Astrocyte (in vitro differentiated cells and primary cell): ENCODE measurements around the gene CENPX. TPM values are rescaled to one million over a fixed set of nuclear protein-coding genes. Genes with fewer than 3 reads are reported as not detected.

Experiments
- DNase-seq: peaks from one replicate; pipeline ENCODE4 v3.0.0-alpha.2; 2010; ENCODE audit warnings: low read depth
- FAIRE-seq: peaks from 2 replicates; lab custom pipeline; 2011; peaks lifted over from hg19 to GRCh38; lab: Jason Lieb, UNC
- H2AFZ ChIP-seq: 2 replicates; pipeline ENCODE4 v1.6.0; 2012; ENCODE audit warnings: low read depth, low read length, inconsistent platforms
- H3K27ac ChIP-seq: 2 replicates; pipeline ENCODE4 v1.5.1; 2011; ENCODE audit warnings: low read depth, low read length, inconsistent platforms
- H3K27me3 ChIP-seq: 2 replicates; pipeline ENCODE4 v1.6.0; 2011; ENCODE audit warnings: low read length, inconsistent platforms; ENCODE audit not compliant: insufficient read depth
- H3K36me3 ChIP-seq: 2 replicates; pipeline ENCODE4 v1.5.1; 2011; ENCODE audit warnings: low read length, inconsistent platforms; ENCODE audit not compliant: insufficient read depth
- H3K4me1 ChIP-seq: 2 replicates; pipeline ENCODE4 v1.5.1; 2011; ENCODE audit warnings: low read length, inconsistent platforms; ENCODE audit not compliant: insufficient read depth
- H3K4me2 ChIP-seq: 2 replicates; pipeline ENCODE4 v1.6.0; 2012; ENCODE audit warnings: low read length, inconsistent platforms
- H3K4me3 ChIP-seq: 2 replicates; pipeline ENCODE4 v1.5.1; 2011; ENCODE audit warnings: low read depth, mild to moderate bottlenecking, low read length, inconsistent platforms; ENCODE audit not compliant: insufficient read depth
- H3K79me2 ChIP-seq: 2 replicates; pipeline ENCODE4 v1.6.0; 2012; ENCODE audit warnings: mild to moderate bottlenecking, low read length, inconsistent platforms; ENCODE audit not compliant: insufficient read depth
- H3K9ac ChIP-seq: 2 replicates; pipeline ENCODE4 v1.6.0; 2012; ENCODE audit warnings: mild to moderate bottlenecking, low read length, inconsistent platforms
- H3K9me3 ChIP-seq: 2 replicates; pipeline ENCODE4 v1.5.1; 2012; ENCODE audit warnings: low read depth, mild to moderate bottlenecking, low read length, inconsistent platforms; ENCODE audit not compliant: insufficient read depth
- H4K20me1 ChIP-seq: 2 replicates; pipeline ENCODE4 v1.6.0; 2012; ENCODE audit warnings: low read length, inconsistent platforms; ENCODE audit not compliant: insufficient read depth
- H3K27ac Mint-ChIP-seq: one replicate; pipeline ENCODE4 v1.8.0; 2021; ENCODE audit warnings: mild to moderate bottlenecking, mixed read lengths; ENCODE audit not compliant: unreplicated experiment
- H3K27me3 Mint-ChIP-seq: one replicate; pipeline ENCODE4 v1.8.0; 2021; ENCODE audit warnings: low read depth, mixed read lengths; ENCODE audit not compliant: unreplicated experiment
- H3K36me3 Mint-ChIP-seq: one replicate; pipeline ENCODE4 v1.8.0; 2021; ENCODE audit warnings: low read depth, mixed read lengths; ENCODE audit not compliant: unreplicated experiment
- H3K4me1 Mint-ChIP-seq: one replicate; pipeline ENCODE4 v1.8.0; 2021; ENCODE audit warnings: low read depth, mixed read lengths; ENCODE audit not compliant: unreplicated experiment
- H3K4me3 Mint-ChIP-seq: one replicate; pipeline ENCODE4 v1.8.0; 2021; ENCODE audit warnings: mild to moderate bottlenecking, moderate library complexity, mixed read lengths; ENCODE audit not compliant: unreplicated experiment
- H3K9me3 Mint-ChIP-seq: one replicate; pipeline ENCODE4 v1.8.0; 2021; ENCODE audit warnings: mild to moderate bottlenecking, mixed read lengths; ENCODE audit not compliant: unreplicated experiment
- EZH2 ChIP-seq: IDR thresholded peaks from 2 replicates; pipeline ENCODE4 v1.6.1; 2012; ENCODE audit warnings: mild to moderate bottlenecking, low read length, inconsistent platforms; ENCODE audit not compliant: insufficient read depth
- total RNA-seq: library from RNA; stranded (reverse); gene quantifications from 2 replicates; pipeline ENCODE4 v1.2.1, GENCODE V29; 2021
- TF ChIP-seq, protein P1 (sequence below): IDR thresholded peaks from 2 replicates; pipeline ENCODE4 v1.5.1; 2011; ENCODE audit warnings: low read depth, mild to moderate bottlenecking, inconsistent platforms, low read length, moderate library complexity; ENCODE audit not compliant: insufficient read depth

The CENPX gene
- total RNA-seq, 1 donor from 2014 or later = 26.7 TPM

DNA sequence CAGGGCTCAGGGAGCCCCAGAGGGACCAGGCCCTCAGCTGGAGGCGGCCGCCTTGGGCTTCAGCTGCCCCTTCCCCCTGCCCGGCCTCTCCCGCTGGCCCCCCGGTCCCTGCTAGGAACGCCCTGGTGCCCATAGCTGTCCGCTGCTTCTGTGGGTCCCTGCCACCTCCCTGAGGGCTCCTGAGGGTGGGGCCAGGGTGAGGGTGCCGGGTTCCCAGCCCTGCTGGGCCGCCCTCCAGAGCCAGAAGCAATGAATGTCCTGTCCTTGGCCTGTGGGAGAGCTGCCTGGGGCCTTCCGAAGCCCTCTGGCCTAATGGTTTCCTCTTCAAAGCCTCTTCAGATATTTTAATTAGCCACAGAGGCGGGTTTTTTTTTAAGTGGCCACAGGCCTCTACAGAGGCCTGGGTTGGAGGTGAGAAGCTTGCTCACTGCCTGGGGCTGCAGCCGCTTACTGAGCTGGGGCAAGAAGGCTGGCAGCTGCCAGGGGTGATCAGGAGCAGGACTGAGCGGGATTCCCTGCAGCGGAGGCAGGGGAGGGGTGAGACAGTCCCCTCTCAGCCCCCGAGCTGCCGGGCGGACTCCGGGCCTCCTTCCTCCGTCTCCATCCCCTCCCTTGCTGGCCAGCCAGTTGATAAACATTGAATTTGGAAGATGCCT, 9.9 kb downstream of the CENPX start:
- H3K9me3 ChIP-seq = no peaks in the 10 kb centered on the region
- no peaks in the 10 kb centered on the region for H4K20me1 ChIP-seq
- no peak overlapping the region for H3K9ac ChIP-seq
- no peak overlapping the region for H2AFZ ChIP-seq
- H3K4me3 ChIP-seq = no peak overlapping the region
- no peaks in the 10 kb centered on the region for H3K4me1 Mint-ChIP-seq
- DNase-seq (no peak), FAIRE-seq (no peak)
- H3K27ac ChIP-seq = no peak overlapping the region
- H3K27me3 Mint-ChIP-seq = no peaks in the 10 kb centered on the region
- no peaks in the 10 kb centered on the region for H3K79me2 ChIP-seq
- no peak overlapping the region for H3K4me3 Mint-ChIP-seq
- H3K9me3 Mint-ChIP-seq = no peaks in the 10 kb centered on the region
- H3K4me2 ChIP-seq = no peak overlapping the region
- H3K27ac Mint-ChIP-seq = no peak overlapping the region
- H3K36me3 Mint-ChIP-seq = no peaks in the 10 kb centered on the region
- no peaks in the 10 kb centered on the region for H3K27me3 ChIP-seq
- TF ChIP-seq, protein P1, sequence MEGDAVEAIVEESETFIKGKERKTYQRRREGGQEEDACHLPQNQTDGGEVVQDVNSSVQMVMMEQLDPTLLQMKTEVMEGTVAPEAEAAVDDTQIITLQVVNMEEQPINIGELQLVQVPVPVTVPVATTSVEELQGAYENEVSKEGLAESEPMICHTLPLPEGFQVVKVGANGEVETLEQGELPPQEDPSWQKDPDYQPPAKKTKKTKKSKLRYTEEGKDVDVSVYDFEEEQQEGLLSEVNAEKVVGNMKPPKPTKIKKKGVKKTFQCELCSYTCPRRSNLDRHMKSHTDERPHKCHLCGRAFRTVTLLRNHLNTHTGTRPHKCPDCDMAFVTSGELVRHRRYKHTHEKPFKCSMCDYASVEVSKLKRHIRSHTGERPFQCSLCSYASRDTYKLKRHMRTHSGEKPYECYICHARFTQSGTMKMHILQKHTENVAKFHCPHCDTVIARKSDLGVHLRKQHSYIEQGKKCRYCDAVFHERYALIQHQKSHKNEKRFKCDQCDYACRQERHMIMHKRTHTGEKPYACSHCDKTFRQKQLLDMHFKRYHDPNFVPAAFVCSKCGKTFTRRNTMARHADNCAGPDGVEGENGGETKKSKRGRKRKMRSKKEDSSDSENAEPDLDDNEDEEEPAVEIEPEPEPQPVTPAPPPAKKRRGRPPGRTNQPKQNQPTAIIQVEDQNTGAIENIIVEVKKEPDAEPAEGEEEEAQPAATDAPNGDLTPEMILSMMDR = no peak
- TF ChIP-seq EZH2 = no peak
- no peaks in the 10 kb centered on the region for H3K36me3 ChIP-seq
- H3K4me1 ChIP-seq = peaks cover 1% of the 10 kb centered on the region

DNA sequence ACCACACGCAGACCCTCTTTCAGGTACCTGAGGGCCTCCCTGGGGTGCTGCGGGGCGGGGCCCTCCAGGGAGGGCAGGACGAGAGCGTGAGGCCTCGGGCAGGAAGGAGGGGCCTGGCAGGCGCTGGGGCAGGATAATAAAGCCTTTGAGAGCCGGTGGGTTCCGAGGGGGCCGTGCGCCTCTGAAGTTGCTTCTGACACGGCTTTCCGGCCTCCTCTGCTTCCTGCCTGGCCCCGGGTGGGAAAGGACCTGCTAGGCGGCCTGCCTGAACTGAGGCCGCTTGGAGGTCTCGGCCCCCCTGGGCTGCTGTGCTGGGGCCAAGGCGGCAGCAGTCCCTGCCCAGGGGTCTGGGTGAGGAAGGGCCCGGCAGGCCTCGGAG, 10.4 kb downstream of the CENPX start:
- no peaks in the 10 kb centered on the region for H3K36me3 Mint-ChIP-seq
- no peak for FAIRE-seq

More for the DNA sequence above, 10.4 kb downstream of the CENPX start:
- H3K79me2 ChIP-seq = no peaks in the 10 kb centered on the region
- no peak overlapping the region for H3K4me2 ChIP-seq
- DNase-seq = no peak
- H3K4me3 Mint-ChIP-seq = no peak overlapping the region
- H3K36me3 ChIP-seq = no peaks in the 10 kb centered on the region
- H3K27me3 ChIP-seq = no peaks in the 10 kb centered on the region
- H3K4me3 ChIP-seq = no peak overlapping the region
- no peaks in the 10 kb centered on the region for H3K27me3 Mint-ChIP-seq
- H3K9ac ChIP-seq = no peak overlapping the region
- TF ChIP-seq EZH2 = no peak
- TF ChIP-seq, protein P1 = no peak
- no peaks in the 10 kb centered on the region for H3K9me3 Mint-ChIP-seq
- H4K20me1 ChIP-seq = no peaks in the 10 kb centered on the region
- H3K9me3 ChIP-seq = no peaks in the 10 kb centered on the region
- H3K27ac ChIP-seq = no peak overlapping the region
- peaks cover 7% of the 10 kb centered on the region for H3K4me1 ChIP-seq
- H3K27ac Mint-ChIP-seq = no peak overlapping the region
- H2AFZ ChIP-seq = no peak overlapping the region
- H3K4me1 Mint-ChIP-seq = no peaks in the 10 kb centered on the region
